ENCODE measurements around the gene NECAB2. TPM values are rescaled to one million over a fixed set of nuclear protein-coding genes. Genes with fewer than 3 reads are reported as not detected.

NECAB2 gene
- total RNA-seq, 1 donor from 2014 or later: 0.32 TPM

DNA sequence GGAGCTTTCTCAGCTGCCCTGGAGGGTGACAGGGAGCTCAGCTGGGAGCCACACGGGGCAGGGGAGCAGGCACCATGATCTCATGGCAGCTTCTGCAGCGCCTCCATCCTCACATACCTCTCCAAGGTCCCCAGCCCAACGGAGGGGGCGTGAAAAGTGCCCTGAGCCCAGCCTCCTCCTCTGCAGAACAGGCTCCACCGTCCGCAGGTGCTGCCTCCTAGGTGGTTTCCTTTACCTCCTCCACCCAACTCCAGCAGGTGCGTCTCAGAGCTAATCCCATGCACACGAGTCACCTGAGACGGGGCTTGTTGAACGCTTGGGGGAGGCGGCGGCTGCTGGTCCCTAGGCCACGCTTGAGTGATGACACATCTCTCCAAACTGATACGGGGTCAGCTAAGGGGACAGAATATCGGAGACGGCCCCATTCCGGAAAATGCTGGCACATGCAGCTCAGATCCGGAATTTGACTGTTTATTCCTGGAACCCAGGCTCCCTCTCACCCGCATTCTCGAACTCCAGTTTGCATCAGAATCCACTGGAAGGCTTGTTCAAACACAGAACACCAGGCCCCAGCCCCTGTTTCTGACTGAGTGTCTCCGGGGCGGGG lies 74.9 kb downstream of the NECAB2 start:
- Mint-ChIP-seq H3K4me1 (ENCODE audit: low read depth, unreplicated experiment) (peaks cover 2% of the 10 kb centered on the region), H3K36me3 (ENCODE audit: low read depth, unreplicated experiment) (peaks cover 5% of the 10 kb centered on the region), H3K27ac (ENCODE audit: unreplicated experiment) (no peak overlapping the region), H3K9me3 (ENCODE audit: unreplicated experiment) (peaks cover 1% of the 10 kb centered on the region), H3K27me3 (ENCODE audit: low read depth, unreplicated experiment) (peaks cover 33% of the 10 kb centered on the region), H3K4me3 (ENCODE audit: unreplicated experiment) (no peak overlapping the region)
- no peak for FAIRE-seq
- Histone ChIP-seq H3K4me1 (ENCODE audit: insufficient read depth, low read length) (no peaks in the 10 kb centered on the region), H3K27me3 (ENCODE audit: insufficient read depth, low read length) (peaks cover 36% of the 10 kb centered on the region), H3K9me3 (ENCODE audit: insufficient read depth, low read depth, low read length) (no peaks in the 10 kb centered on the region), H3K36me3 (ENCODE audit: insufficient read depth, low read length) (no peaks in the 10 kb centered on the region), H3K9ac (ENCODE audit: low read length) (no peak overlapping the region), H3K27ac (ENCODE audit: low read depth, low read length) (no peak overlapping the region), H3K4me2 (ENCODE audit: low read length) (no peak overlapping the region), H3K4me3 (ENCODE audit: insufficient read depth, low read depth, low read length) (no peak overlapping the region), H2AFZ (ENCODE audit: low read depth, low read length) (no peak overlapping the region), H4K20me1 (ENCODE audit: insufficient read depth, low read length) (peaks cover 6% of the 10 kb centered on the region), H3K79me2 (ENCODE audit: insufficient read depth, low read length) (no peaks in the 10 kb centered on the region)
- TF ChIP-seq EZH2 (IDR thresholded peaks at IDR 0.05; ENCODE audit: insufficient read depth, low read length): no peak
- TF ChIP-seq, protein P1, sequence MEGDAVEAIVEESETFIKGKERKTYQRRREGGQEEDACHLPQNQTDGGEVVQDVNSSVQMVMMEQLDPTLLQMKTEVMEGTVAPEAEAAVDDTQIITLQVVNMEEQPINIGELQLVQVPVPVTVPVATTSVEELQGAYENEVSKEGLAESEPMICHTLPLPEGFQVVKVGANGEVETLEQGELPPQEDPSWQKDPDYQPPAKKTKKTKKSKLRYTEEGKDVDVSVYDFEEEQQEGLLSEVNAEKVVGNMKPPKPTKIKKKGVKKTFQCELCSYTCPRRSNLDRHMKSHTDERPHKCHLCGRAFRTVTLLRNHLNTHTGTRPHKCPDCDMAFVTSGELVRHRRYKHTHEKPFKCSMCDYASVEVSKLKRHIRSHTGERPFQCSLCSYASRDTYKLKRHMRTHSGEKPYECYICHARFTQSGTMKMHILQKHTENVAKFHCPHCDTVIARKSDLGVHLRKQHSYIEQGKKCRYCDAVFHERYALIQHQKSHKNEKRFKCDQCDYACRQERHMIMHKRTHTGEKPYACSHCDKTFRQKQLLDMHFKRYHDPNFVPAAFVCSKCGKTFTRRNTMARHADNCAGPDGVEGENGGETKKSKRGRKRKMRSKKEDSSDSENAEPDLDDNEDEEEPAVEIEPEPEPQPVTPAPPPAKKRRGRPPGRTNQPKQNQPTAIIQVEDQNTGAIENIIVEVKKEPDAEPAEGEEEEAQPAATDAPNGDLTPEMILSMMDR (IDR thresholded peaks at IDR 0.05; ENCODE audit: insufficient read depth, low read depth, low read length): no peak
- DNase-seq (ENCODE audit: low read depth): no peak

DNA sequence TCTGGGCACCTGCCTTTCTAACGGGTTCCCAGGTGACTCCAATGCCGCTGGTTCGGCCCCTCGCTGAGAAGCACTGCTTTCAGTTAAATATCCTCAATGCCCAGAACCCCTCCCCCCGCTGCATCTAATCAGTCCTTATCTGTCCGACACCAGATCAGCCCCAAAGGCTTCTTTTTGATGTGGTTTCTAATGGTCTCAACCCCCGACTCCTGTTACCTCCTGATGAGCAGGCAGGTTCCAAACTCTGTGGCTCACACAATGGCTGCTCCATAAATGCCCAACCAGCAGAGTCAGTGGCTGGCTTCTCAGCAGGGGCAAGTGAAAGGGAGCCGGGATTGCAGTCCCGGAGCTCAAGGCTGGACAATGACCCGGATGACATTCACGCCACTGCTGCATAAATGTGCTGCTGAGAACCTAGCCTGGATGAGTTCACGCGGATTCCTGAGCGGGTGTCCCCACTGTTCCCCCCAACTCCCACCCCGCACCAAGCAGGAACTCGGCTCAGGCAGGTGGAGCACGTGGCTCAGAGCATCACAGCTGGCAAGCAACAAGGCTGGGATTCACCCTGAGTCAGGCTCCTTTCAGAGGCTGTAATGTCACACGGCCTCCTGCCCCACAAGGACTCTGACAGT lies 75.6 kb downstream of the NECAB2 start:
- H3K36me3 ChIP-seq (ENCODE audit: insufficient read depth, low read length): no peaks in the 10 kb centered on the region
- H3K4me2 ChIP-seq (ENCODE audit: low read length): no peak overlapping the region
- no peaks in the 10 kb centered on the region for H3K4me1 ChIP-seq (ENCODE audit: insufficient read depth, low read length)
- H3K4me3 Mint-ChIP-seq (ENCODE audit: unreplicated experiment): no peak overlapping the region
- DNase-seq (ENCODE audit: low read depth) (no peak), FAIRE-seq (no peak)
- no peaks in the 10 kb centered on the region for H3K79me2 ChIP-seq (ENCODE audit: insufficient read depth, low read length)
- H3K4me1 Mint-ChIP-seq (ENCODE audit: low read depth, unreplicated experiment): peaks cover 2% of the 10 kb centered on the region
- H2AFZ ChIP-seq (ENCODE audit: low read depth, low read length): no peak overlapping the region
- no peak overlapping the region for H3K9ac ChIP-seq (ENCODE audit: low read length)
- no peaks in the 10 kb centered on the region for H3K9me3 Mint-ChIP-seq (ENCODE audit: unreplicated experiment)
- peaks cover 36% of the 10 kb centered on the region for H3K27me3 ChIP-seq (ENCODE audit: insufficient read depth, low read length)
- H3K4me3 ChIP-seq (ENCODE audit: insufficient read depth, low read depth, low read length): no peak overlapping the region
- no peaks in the 10 kb centered on the region for H3K9me3 ChIP-seq (ENCODE audit: insufficient read depth, low read depth, low read length)
- H3K27me3 Mint-ChIP-seq (ENCODE audit: low read depth, unreplicated experiment): peaks cover 29% of the 10 kb centered on the region
- no peak overlapping the region for H3K27ac ChIP-seq (ENCODE audit: low read depth, low read length)
- H3K36me3 Mint-ChIP-seq (ENCODE audit: low read depth, unreplicated experiment): peaks cover 5% of the 10 kb centered on the region
- peaks cover 6% of the 10 kb centered on the region for H4K20me1 ChIP-seq (ENCODE audit: insufficient read depth, low read length)
- TF ChIP-seq, protein P1 (IDR thresholded peaks at IDR 0.05; ENCODE audit: insufficient read depth, low read depth, low read length): no peak
- no peak for TF ChIP-seq EZH2 (IDR thresholded peaks at IDR 0.05; ENCODE audit: insufficient read depth, low read length)
- H3K27ac Mint-ChIP-seq (ENCODE audit: unreplicated experiment): no peak overlapping the region

DNA sequence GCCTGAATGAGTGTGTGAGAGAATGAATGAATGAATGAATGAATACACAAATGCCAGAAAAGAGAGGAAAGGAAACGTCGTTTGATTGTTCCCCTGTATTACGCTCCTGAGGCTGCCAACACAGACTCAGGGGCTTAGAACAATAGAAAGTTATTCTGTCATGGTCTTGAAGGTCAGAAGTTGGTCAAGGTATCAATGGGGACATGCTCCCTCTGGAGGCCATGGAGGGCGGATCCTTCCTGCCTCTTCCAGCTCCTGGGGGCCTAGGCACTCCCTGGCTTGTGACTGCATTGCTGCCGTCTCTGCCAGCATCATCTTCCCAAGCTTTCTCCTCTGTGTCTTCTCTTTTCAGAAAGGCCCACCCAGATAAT lies 76.1 kb downstream of the NECAB2 start:
- Histone ChIP-seq H4K20me1 (ENCODE audit: insufficient read depth, low read length) (peaks cover 6% of the 10 kb centered on the region), H3K4me3 (ENCODE audit: insufficient read depth, low read depth, low read length) (no peak overlapping the region), H3K27ac (ENCODE audit: low read depth, low read length) (no peak overlapping the region), H3K79me2 (ENCODE audit: insufficient read depth, low read length) (no peaks in the 10 kb centered on the region), H3K9me3 (ENCODE audit: insufficient read depth, low read depth, low read length) (no peaks in the 10 kb centered on the region), H3K27me3 (ENCODE audit: insufficient read depth, low read length) (peaks cover 33% of the 10 kb centered on the region), H2AFZ (ENCODE audit: low read depth, low read length) (no peak overlapping the region), H3K4me1 (ENCODE audit: insufficient read depth, low read length) (no peaks in the 10 kb centered on the region), H3K4me2 (ENCODE audit: low read length) (no peak overlapping the region), H3K9ac (ENCODE audit: low read length) (no peak overlapping the region), H3K36me3 (ENCODE audit: insufficient read depth, low read length) (no peaks in the 10 kb centered on the region)
- H3K9me3 Mint-ChIP-seq (ENCODE audit: unreplicated experiment): no peaks in the 10 kb centered on the region
- no peak for DNase-seq (ENCODE audit: low read depth)
- H3K27ac Mint-ChIP-seq (ENCODE audit: unreplicated experiment): peak overlapping the region; percentile 63
- H3K4me1 Mint-ChIP-seq (ENCODE audit: low read depth, unreplicated experiment): peaks cover 2% of the 10 kb centered on the region
- FAIRE-seq: no peak
- TF ChIP-seq EZH2 (IDR thresholded peaks at IDR 0.05; ENCODE audit: insufficient read depth, low read length): no peak
- TF ChIP-seq, protein P1 (IDR thresholded peaks at IDR 0.05; ENCODE audit: insufficient read depth, low read depth, low read length): no peak
- H3K27me3 Mint-ChIP-seq (ENCODE audit: low read depth, unreplicated experiment): peaks cover 24% of the 10 kb centered on the region
- H3K36me3 Mint-ChIP-seq (ENCODE audit: low read depth, unreplicated experiment): peaks cover 5% of the 10 kb centered on the region
- H3K4me3 Mint-ChIP-seq (ENCODE audit: unreplicated experiment): no peak overlapping the region
